Astrocyte of the cerebellum (primary cell): Measurements from ENCODE around the gene NRG3.

Experiments used
- DNase-seq: peaks from one replicate; pipeline ENCODE4 v3.0.0-alpha.2; 2011; ENCODE audit warnings: low read depth
- H3K4me3 ChIP-seq: 2 replicates; pipeline ENCODE4 v1.5.1; 2011; ENCODE audit warnings: mild to moderate bottlenecking, low read depth, low read length, moderate library complexity
- in situ Hi-C: cut with HindIII; loops from 2 replicates; pipeline ENCODE4 v1.10.0; 2017; ENCODE audit warnings: low sequenced_read_pairs
- TF ChIP-seq, protein P1 (sequence below): IDR thresholded peaks from 2 replicates; pipeline ENCODE4 v1.5.1; 2012; ENCODE audit warnings: low read length, low read depth, moderate library complexity, mild to moderate bottlenecking; ENCODE audit errors: missing control alignments

NRG3 gene

GRCh38 chr10:82558014-82558607 is 683.1 kb downstream of the NRG3 start:
- in situ Hi-C loops: no loop called here
- DNase-seq: no peak
- H3K4me3 ChIP-seq: no peak overlapping the region
- TF ChIP-seq, protein P1, sequence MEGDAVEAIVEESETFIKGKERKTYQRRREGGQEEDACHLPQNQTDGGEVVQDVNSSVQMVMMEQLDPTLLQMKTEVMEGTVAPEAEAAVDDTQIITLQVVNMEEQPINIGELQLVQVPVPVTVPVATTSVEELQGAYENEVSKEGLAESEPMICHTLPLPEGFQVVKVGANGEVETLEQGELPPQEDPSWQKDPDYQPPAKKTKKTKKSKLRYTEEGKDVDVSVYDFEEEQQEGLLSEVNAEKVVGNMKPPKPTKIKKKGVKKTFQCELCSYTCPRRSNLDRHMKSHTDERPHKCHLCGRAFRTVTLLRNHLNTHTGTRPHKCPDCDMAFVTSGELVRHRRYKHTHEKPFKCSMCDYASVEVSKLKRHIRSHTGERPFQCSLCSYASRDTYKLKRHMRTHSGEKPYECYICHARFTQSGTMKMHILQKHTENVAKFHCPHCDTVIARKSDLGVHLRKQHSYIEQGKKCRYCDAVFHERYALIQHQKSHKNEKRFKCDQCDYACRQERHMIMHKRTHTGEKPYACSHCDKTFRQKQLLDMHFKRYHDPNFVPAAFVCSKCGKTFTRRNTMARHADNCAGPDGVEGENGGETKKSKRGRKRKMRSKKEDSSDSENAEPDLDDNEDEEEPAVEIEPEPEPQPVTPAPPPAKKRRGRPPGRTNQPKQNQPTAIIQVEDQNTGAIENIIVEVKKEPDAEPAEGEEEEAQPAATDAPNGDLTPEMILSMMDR: no peak

DNA sequence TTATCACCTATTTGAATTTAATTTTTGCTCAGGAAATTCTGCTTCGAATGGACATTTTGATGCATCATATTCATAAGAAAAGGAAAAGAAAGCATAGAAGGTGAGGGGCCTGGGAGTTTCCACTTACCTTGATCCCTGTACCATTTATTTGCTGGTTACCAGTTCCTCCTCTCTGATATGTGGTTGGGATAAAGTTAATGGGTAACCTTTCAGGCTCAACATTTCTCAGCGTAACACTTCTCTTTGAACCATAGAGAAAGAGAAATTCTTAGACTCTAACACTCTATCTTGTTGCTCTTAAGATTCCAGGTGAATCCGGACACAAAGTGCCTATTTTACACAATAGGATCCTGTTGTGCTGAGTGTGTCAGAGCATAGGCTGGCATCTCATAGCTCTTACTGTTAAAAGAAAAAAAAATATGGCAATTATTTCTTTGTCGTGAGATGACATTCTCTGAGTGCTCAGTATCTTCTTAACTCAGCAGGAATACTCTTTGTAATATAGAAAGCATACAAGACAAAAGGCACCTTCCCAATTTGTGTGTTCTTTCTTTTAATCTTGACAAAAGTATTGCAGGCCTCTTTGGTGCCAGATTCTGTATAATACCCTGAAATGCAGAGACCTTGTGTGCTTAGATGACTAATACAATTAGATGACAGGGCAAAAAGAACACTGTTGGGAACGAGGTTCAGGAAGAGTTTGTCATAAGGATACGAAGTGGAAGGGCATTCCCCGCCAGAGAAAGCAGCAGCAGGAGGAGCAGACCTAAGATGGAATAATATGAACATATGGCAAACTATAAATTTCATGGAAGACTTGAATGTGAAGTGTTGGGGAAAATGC is 689.6 kb downstream of the NRG3 start:
- TF ChIP-seq, protein P1: no peak
- H3K4me3 ChIP-seq: no peak overlapping the region
- in situ Hi-C loops: no loop called here
- no peak for DNase-seq

- H3K4me3 ChIP-seq: no peak overlapping the region
- TF ChIP-seq, protein P1: no peak
- in situ Hi-C loops: no loop called here
- no peak for DNase-seq
Observed at GRCh38 chr10:82565197-82565575, 690.2 kb downstream of the NRG3 start.

GRCh38 chr10:82572744-82573143 is 697.8 kb downstream of the NRG3 start:
- no peak for DNase-seq
- no peak overlapping the region for H3K4me3 ChIP-seq
- in situ Hi-C loops: no loop called here
- TF ChIP-seq, protein P1: no peak

GRCh38 chr10:82574081-82574480 is 699.1 kb downstream of the NRG3 start:
- in situ Hi-C loops: no loop called here
- DNase-seq: no peak
- TF ChIP-seq, protein P1: no peak
- H3K4me3 ChIP-seq: no peak overlapping the region

DNA sequence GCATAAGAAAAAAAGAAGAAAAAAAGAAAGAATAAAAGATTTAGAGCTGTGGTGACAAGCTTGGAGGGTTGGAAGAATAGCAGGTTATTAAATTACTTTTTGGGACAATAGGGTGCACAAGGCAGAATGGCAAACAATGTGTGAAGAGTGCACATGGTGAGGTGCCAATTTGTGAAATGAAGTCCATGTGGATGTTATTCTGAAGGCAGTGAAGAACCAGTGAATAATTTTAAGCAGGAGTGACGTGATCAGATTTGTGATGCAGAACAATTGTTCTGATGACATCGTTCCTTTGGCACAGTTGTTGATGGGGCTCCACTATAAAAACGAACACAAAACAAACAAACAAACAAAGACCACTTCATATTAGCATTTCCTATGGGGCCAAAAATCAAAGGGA is 700.3 kb downstream of the NRG3 start:
- TF ChIP-seq, protein P1: no peak
- H3K4me3 ChIP-seq: no peak overlapping the region
- DNase-seq: no peak
- in situ Hi-C loops: no loop called here
